ENCODE measurements around the gene SLAMF8. TPM values are rescaled to one million over a fixed set of nuclear protein-coding genes. Genes with fewer than 3 reads are reported as not detected.

SLAMF8 gene
- total and polyA plus RNA-seq, 9 donors: 0.43 to 8.4 (median 0.73) TPM

DNA sequence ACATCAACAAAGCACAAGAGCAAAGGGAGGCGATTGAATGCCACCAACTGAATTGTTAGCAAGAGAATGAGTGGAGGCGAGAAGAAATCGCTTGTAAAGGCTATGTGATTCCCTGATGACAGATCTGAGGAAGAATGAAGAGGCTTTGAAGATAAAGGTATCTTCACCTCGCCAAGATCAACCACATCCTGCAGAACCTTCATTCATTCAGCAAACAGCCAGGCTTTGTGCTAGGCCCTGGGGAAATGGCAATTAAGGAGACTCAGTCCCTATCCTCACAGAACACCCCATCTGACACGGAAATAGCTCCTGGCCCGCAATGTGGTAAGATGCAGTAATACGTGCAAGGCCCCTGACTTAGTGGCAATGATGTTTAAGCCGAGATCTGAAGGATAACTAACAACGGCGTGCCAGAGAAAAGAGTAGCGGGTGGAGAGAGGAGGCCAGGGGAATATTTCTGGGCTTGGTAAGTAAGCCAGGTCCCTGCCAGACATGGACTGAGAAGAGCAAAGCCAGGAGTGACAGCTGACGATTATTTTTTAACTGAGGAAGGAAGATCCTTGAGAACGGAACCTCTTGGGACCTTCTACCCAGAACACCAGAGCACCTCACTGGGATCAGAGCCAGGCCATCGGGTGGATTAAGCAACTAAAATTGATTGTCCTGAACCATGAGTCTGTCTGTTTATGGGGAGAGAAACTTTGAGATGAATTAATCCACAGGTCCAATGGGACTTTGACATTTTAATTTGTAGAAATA lies 40.4 kb downstream of the SLAMF8 start:
- Histone ChIP-seq H3K36me3 (no peaks in the 10 kb centered on the region), H3K4me3 (no peak overlapping the region), H3K27me3 (no peaks in the 10 kb centered on the region), H3K9me3 (no peaks in the 10 kb centered on the region), H3K27ac (peak overlapping the region in 1 of 2 donors; percentile 23), H3K4me1 (ENCODE audit: insufficient read depth) (peaks cover 4% of the 10 kb centered on the region)
- 53 to 61% (median 58%) methylated on average over 14 of the region's 14 CpGs for WGBS, 3 donors
- intact Hi-C loops (cut with DNase I): no loop called here
- peak in 1 of 5 donors; percentile 49 for DNase-seq
- TF ChIP-seq POLR2A (IDR thresholded peaks at IDR 0.05): no peak
- no peak for TF ChIP-seq EP300 (IDR thresholded peaks at IDR 0.05)
- TF ChIP-seq, protein P1, sequence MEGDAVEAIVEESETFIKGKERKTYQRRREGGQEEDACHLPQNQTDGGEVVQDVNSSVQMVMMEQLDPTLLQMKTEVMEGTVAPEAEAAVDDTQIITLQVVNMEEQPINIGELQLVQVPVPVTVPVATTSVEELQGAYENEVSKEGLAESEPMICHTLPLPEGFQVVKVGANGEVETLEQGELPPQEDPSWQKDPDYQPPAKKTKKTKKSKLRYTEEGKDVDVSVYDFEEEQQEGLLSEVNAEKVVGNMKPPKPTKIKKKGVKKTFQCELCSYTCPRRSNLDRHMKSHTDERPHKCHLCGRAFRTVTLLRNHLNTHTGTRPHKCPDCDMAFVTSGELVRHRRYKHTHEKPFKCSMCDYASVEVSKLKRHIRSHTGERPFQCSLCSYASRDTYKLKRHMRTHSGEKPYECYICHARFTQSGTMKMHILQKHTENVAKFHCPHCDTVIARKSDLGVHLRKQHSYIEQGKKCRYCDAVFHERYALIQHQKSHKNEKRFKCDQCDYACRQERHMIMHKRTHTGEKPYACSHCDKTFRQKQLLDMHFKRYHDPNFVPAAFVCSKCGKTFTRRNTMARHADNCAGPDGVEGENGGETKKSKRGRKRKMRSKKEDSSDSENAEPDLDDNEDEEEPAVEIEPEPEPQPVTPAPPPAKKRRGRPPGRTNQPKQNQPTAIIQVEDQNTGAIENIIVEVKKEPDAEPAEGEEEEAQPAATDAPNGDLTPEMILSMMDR (IDR thresholded peaks at IDR 0.05): no peak

DNA sequence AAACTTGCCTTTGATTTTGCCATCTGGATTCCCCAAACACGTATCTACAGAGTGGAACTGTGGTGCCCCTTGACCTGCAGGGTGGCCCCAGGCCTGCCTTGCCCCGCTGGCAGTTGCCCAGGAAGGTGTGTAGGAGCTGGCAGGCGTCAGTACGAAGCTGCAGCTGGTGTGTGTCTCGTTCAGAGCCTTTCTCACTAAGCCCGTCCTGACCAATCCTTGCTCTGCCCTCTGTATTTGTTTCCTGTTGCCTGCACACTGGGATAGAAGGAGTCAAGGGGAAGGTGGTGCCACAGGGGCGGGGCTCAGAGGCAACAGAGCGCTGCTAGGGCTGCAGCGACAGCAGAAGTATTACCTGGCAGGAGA lies 41.0 kb downstream of the SLAMF8 start:
- TF ChIP-seq EP300 (IDR thresholded peaks at IDR 0.05) (no peak), POLR2A (IDR thresholded peaks at IDR 0.05) (no peak)
- TF ChIP-seq, protein P1 (IDR thresholded peaks at IDR 0.05): no peak

DNA sequence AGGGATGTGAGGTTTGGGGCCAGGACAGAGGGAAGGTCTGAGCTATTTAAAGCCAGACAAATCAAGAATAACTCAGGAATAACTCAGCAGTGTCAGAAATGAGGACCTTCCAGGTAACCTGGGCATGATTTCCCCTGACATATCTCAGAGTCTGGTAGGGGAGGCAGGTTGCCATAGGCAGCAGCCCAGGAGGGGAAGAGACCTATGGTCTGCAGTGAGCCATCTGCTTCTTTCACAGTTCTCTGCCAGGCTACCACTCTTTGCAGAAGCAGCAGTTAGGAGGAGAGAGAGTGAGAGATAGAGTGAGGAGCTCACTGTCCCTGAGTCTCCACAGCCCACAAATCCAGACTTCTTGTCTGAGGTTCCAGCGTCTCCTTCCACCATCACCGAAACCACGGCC lies 42.1 kb downstream of the SLAMF8 start:
- no peak for DNase-seq
- 26 to 43% (median 33%) methylated on average over 3 of the region's 3 CpGs for WGBS, 3 donors
- TF ChIP-seq POLR2A (IDR thresholded peaks at IDR 0.05) (no peak), EP300 (IDR thresholded peaks at IDR 0.05) (no peak)
- TF ChIP-seq, protein P1 (IDR thresholded peaks at IDR 0.05): no peak

More for the DNA sequence above, 41.0 kb downstream of the SLAMF8 start:
- Histone ChIP-seq H3K4me1 (ENCODE audit: insufficient read depth) (peaks cover 4% of the 10 kb centered on the region), H3K36me3 (no peaks in the 10 kb centered on the region), H3K9me3 (no peaks in the 10 kb centered on the region), H3K27me3 (no peaks in the 10 kb centered on the region), H3K4me3 (no peak overlapping the region), H3K27ac (peak overlapping the region in 1 of 2 donors; percentile 23)
- intact Hi-C loops (cut with DNase I): no loop called here
- peak; percentile 29 to 55 (median 44) for DNase-seq
- WGBS, 3 donors: 0 to 8% (median 4%) methylated on average over 9 of the region's 9 CpGs

DNA sequence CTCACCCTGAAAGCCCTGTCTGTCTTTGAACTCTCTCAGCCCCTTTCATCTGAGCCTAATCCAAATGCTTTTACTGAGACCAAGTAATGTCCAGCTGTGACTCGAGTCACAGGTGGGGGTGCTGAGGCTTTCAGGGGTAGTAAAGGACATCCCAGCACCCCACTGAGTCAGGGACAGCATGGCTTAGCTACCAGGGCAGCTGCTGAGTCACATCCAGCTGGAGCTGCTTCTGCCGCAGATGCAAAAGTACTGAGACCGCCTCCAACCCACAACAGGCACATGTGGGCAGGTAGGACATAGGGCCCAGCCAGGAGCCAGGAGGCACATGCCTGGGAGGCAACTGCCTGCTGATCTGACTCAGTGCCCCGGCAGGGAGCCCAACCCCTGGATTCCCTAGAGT lies 42.5 kb downstream of the SLAMF8 start:
- H3K4me3 ChIP-seq: no peak overlapping the region
- intact Hi-C loops (cut with DNase I): no loop called here
- WGBS, 3 donors: 28 to 74% (median 40%) methylated on average over 4 of the region's 4 CpGs
- H3K36me3 ChIP-seq: no peaks in the 10 kb centered on the region
- no peak overlapping the region for H3K27ac ChIP-seq
- TF ChIP-seq POLR2A (IDR thresholded peaks at IDR 0.05): no peak
- no peak for TF ChIP-seq EP300 (IDR thresholded peaks at IDR 0.05)
- TF ChIP-seq, protein P1 (IDR thresholded peaks at IDR 0.05): no peak
- no peaks in the 10 kb centered on the region for H3K27me3 ChIP-seq
- H3K4me1 ChIP-seq (ENCODE audit: insufficient read depth): peaks cover 4% of the 10 kb centered on the region
- no peaks in the 10 kb centered on the region for H3K9me3 ChIP-seq
- DNase-seq: peak in 1 of 5 donors; percentile 28

More for the DNA sequence above, 42.1 kb downstream of the SLAMF8 start:
- peaks cover 4% of the 10 kb centered on the region for H3K4me1 ChIP-seq (ENCODE audit: insufficient read depth)
- no peak overlapping the region for H3K27ac ChIP-seq
- intact Hi-C loops (cut with DNase I): no loop called here
- no peaks in the 10 kb centered on the region for H3K27me3 ChIP-seq
- H3K4me3 ChIP-seq: no peak overlapping the region
- H3K9me3 ChIP-seq: no peaks in the 10 kb centered on the region
- no peaks in the 10 kb centered on the region for H3K36me3 ChIP-seq

Data from ovary (tissue), 9 donors.